ENCODE results near the gene FLG. TPM values are rescaled to one million over a fixed set of nuclear protein-coding genes. Genes with fewer than 3 reads are reported as not detected.

FLG gene
- total and polyA plus RNA-seq, 2 of the 4 experiments (the other 2 are of a cell fraction), result under 0.01 TPM; not detected in 1

DNA sequence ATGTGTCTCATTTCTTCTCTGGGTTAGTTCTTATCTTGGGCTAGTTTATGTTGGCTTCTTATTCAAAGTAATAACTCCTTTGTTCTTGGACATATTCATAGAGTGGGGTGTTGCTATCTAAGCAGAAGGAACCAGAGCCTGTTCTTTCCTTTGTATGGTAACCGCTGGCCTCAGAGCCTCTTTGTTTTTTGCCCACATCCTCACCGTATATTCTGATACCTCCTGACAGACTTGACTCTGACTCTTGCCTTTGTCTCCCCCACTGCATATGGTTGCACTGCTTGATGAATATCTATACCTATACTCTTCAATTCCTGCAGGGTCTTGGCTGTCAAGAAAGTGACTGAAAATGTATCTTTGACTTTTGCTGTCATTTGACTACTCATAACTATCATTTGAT is 24.6 kb upstream of the FLG start:
- Histone ChIP-seq H3K4me3 (ENCODE audit: insufficient read depth, low read depth, low read length) (no peak overlapping the region), H2AFZ (replicated peaks; ENCODE audit: low read length, poor library complexity) (no peak overlapping the region), H3K9me1 (ENCODE audit: insufficient read depth, low read length) (no peaks in the 10 kb centered on the region), H4K91ac (ENCODE audit: insufficient read depth, low read depth, low read length) (no peak overlapping the region), H2BK120ac (ENCODE audit: low read depth, low read length) (no peak overlapping the region), H4K20me1 (ENCODE audit: insufficient read depth, low read length) (no peaks in the 10 kb centered on the region; the same call in 1 of the 2 replicates), H2BK5ac (ENCODE audit: low read depth, low read length, poor library complexity, severe bottlenecking) (no peak overlapping the region), H2BK15ac (ENCODE audit: low read depth, low read length) (no peak overlapping the region), H3K4me2 (ENCODE audit: low read depth, low read length) (no peak overlapping the region), H4K5ac (ENCODE audit: low read depth, low read length) (no peak overlapping the region), H3K27ac (ENCODE audit: insufficient read depth, low read length) (no peak overlapping the region), H3K9me3 (ENCODE audit: control insufficient read depth, insufficient read depth, low read length) (peaks cover 5% of the 10 kb centered on the region; the same call in 1 of the 2 replicates), H2AK5ac (ENCODE audit: low read depth, low read length) (no peak overlapping the region), H3K4ac (ENCODE audit: low read depth, low read length) (no peak overlapping the region), H2BK20ac (ENCODE audit: low read depth, low read length) (no peak overlapping the region), H3K79me1 (ENCODE audit: low read depth in 1 of 2, low read length in 2 of 2) (no peaks in the 10 kb centered on the region), H3K36me3 (ENCODE audit: control insufficient read depth, insufficient read depth, low read length) (no peaks in the 10 kb centered on the region), H3K14ac (replicated peaks; ENCODE audit: low read depth, low read length) (no peak overlapping the region), H3K27me3 (ENCODE audit: control insufficient read depth, insufficient read depth, low read length) (no peaks in the 10 kb centered on the region), H3K4me1 (ENCODE audit: control insufficient read depth, insufficient read depth, low read length) (no peaks in the 10 kb centered on the region), H2AK9ac (replicated peaks; ENCODE audit: low read depth, low read length, poor library complexity) (no peak overlapping the region), H3K18ac (ENCODE audit: low read depth, low read length) (no peak overlapping the region), H3K56ac (ENCODE audit: extremely low read depth, insufficient read depth, low read length) (no peak overlapping the region), H4K8ac (ENCODE audit: low read depth in 2 of 2, low read length in 2 of 2) (no peak overlapping the region), H3K23ac (ENCODE audit: low read depth, low read length) (no peak overlapping the region), H3K9ac (ENCODE audit: low read depth, low read length) (no peak overlapping the region)
- no peak for DNase-seq
- intact Hi-C loops (cut with micrococcal nuclease), result loop anchor here (5.0 kb wide), 2 partner anchors 108 to 207 kb away; no protein-coding TSS in a partner anchor
- in situ Hi-C loops (cut with MboI; ENCODE audit: low sequenced_read_pairs), result no loop called here
- TF ChIP-seq, protein P1, sequence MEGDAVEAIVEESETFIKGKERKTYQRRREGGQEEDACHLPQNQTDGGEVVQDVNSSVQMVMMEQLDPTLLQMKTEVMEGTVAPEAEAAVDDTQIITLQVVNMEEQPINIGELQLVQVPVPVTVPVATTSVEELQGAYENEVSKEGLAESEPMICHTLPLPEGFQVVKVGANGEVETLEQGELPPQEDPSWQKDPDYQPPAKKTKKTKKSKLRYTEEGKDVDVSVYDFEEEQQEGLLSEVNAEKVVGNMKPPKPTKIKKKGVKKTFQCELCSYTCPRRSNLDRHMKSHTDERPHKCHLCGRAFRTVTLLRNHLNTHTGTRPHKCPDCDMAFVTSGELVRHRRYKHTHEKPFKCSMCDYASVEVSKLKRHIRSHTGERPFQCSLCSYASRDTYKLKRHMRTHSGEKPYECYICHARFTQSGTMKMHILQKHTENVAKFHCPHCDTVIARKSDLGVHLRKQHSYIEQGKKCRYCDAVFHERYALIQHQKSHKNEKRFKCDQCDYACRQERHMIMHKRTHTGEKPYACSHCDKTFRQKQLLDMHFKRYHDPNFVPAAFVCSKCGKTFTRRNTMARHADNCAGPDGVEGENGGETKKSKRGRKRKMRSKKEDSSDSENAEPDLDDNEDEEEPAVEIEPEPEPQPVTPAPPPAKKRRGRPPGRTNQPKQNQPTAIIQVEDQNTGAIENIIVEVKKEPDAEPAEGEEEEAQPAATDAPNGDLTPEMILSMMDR (conservative IDR thresholded peaks at IDR 0.05; ENCODE audit: low read depth, low read length), result no peak
- no peak for TF ChIP-seq SMC3 (IDR thresholded peaks at IDR 0.05; ENCODE audit: low read depth, low read length)
- no peak for TF ChIP-seq CEBPB (IDR thresholded peaks at IDR 0.05; ENCODE audit: low read depth, low read length)
- TF ChIP-seq MAZ (IDR thresholded peaks at IDR 0.05; ENCODE audit: borderline replicate concordance, low read depth, low read length), result no peak
- CTCF ChIA-PET, result no interaction called here
- dilution Hi-C loops (cut with HindIII; ENCODE audit: low sequenced_read_pairs, unreplicated experiment), result no loop called here
- POLR2A ChIA-PET (ENCODE audit: unreplicated experiment), result no interaction called here
- WGBS, 2 experiments (ENCODE audit: extremely low coverage in 2 of 2, insufficient read length in 1 of 2), result no CpG with 5 or more reads among the region's 2 CpGs
- BruUV-seq (replicated peaks), result no TSS peak
- no peak for ATAC-seq (ENCODE audit: low read depth)

All from IMR-90 (cell line).